PFSK-1 (cell line): ENCODE measurements around the gene NSG2.

Source experiments
- POLR2AphosphoS5 ChIP-seq: IDR thresholded peaks from 2 replicates; pipeline ENCODE4 v1.6.1; 2012; ENCODE audit warnings: low read depth, mild to moderate bottlenecking, control low read depth, low read length, moderate library complexity
- REST ChIP-seq, 2 experiments: IDR thresholded peaks; 2 replicates each; pipeline versions ENCODE4 v1.6.1 to v1.8.0; 2011 to 2012; ENCODE audit warnings: low read depth in 2 of 2, low read length in 2 of 2, control low read depth in 1 of 2, inconsistent platforms in 1 of 2, mild to moderate bottlenecking in 1 of 2, moderate library complexity in 1 of 2; ENCODE audit not compliant: insufficient read depth in 1 of 2
- TAF1 ChIP-seq: IDR thresholded peaks from 2 replicates; pipeline ENCODE4 v1.6.1; 2012; ENCODE audit warnings: low read length, control low read depth, borderline replicate concordance; ENCODE audit not compliant: insufficient read depth

DNA sequence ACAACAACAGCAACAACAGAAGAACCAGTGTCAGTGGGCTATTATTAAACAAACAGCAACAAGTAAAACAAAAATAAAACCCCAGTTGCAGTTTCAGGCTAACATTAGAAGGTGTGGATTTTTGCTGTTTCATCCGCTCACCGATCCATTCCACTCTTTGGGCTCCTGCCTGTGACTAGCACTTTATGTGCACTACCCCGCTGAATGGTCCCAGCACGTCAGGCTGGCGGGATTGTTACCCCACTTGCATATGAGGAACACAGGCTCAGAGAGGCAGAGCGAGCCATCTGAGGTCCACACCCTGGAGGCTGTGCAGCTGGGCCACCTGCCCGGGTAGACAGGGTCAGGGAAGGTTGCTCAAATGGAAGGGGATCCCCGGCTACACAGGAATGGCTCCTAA is 26.0 kb downstream of the NSG2 start:
- no peak for TF ChIP-seq REST (IDR thresholded peaks at IDR 0.05; ENCODE audit: insufficient read depth in 1 of 2, low read depth in 2 of 2, low read length in 2 of 2)
- TF ChIP-seq TAF1 = no peak
- TF ChIP-seq POLR2AphosphoS5 = no peak
